ENCODE data around the gene MAP3K5. TPM values are rescaled to one million over a fixed set of nuclear protein-coding genes. Genes with fewer than 3 reads are reported as not detected.
A peak's percentile ranks its signal among the peaks of the same experiment; 100 is the strongest.

Gene MAP3K5
- total RNA-seq, 3 donors from 2014 or later (not counting 1 experiment from before 2014, with no cell fraction given) = 19.7 to 36.7 (median 35.4) TPM

GRCh38 chr6:136720045-136720770 is 72.1 kb downstream of the MAP3K5 start:
- Mint-ChIP-seq H3K4me3 (no peak overlapping the region), H3K9me3 (no peaks in the 10 kb centered on the region), H3K27me3 (ENCODE audit: low read depth in 2 of 2) (no peaks in the 10 kb centered on the region), H3K36me3 (no peaks in the 10 kb centered on the region), H3K4me1 (peaks cover 32 to 49% of the 10 kb centered on the region in 2 donors), H3K27ac (no peak overlapping the region)
- H3K36me3 ChIP-seq (ENCODE audit: control insufficient read depth, insufficient read depth, low read length) = no peaks in the 10 kb centered on the region
- TF ChIP-seq CTCF (IDR thresholded peaks at IDR 0.05) = no peak
- H3K9me3 ChIP-seq (ENCODE audit: control insufficient read depth, insufficient read depth, low read length) = peaks cover 3% of the 10 kb centered on the region
- H3K4me3 ChIP-seq (ENCODE audit: low read length) = no peak overlapping the region
- 71% methylated on average over 10 of the region's 13 CpGs for WGBS (ENCODE audit: insufficient coverage)
- no peaks in the 10 kb centered on the region for H3K27me3 ChIP-seq (ENCODE audit: control insufficient read depth, insufficient read depth, low read length)
- peaks cover 12% of the 10 kb centered on the region for H3K4me1 ChIP-seq (ENCODE audit: control insufficient read depth, insufficient read depth, low read length)
- no peak for ATAC-seq
- peak overlapping the region; percentile 17 for H3K27ac ChIP-seq (ENCODE audit: low read length)
- intact Hi-C loops (cut with micrococcal nuclease) = no loop called here
- peak in 1 of 2 donors; percentile 13 for DNase-seq

GRCh38 chr6:136719280-136720044 is 72.8 kb downstream of the MAP3K5 start:
- no peaks in the 10 kb centered on the region for H3K9me3 Mint-ChIP-seq
- no peak for TF ChIP-seq CTCF (IDR thresholded peaks at IDR 0.05)
- no peaks in the 10 kb centered on the region for H3K36me3 Mint-ChIP-seq
- no peaks in the 10 kb centered on the region for H3K36me3 ChIP-seq (ENCODE audit: control insufficient read depth, insufficient read depth, low read length)
- no peaks in the 10 kb centered on the region for H3K27me3 Mint-ChIP-seq (ENCODE audit: low read depth in 2 of 2)
- peak overlapping the region; percentile 17 for H3K27ac ChIP-seq (ENCODE audit: low read length)
- H3K27ac Mint-ChIP-seq = peak overlapping the region; percentile 2 to 43
- H3K4me1 Mint-ChIP-seq = peaks cover 24 to 42% of the 10 kb centered on the region in 2 donors
- H3K9me3 ChIP-seq (ENCODE audit: control insufficient read depth, insufficient read depth, low read length) = peaks cover 3% of the 10 kb centered on the region
- 22% methylated on average over 1 of the region's 2 CpGs for WGBS (ENCODE audit: insufficient coverage)
- peaks cover 12% of the 10 kb centered on the region for H3K4me1 ChIP-seq (ENCODE audit: control insufficient read depth, insufficient read depth, low read length)
- no peak overlapping the region for H3K4me3 Mint-ChIP-seq
- no peak for DNase-seq
- intact Hi-C loops (cut with micrococcal nuclease) = no loop called here
- no peaks in the 10 kb centered on the region for H3K27me3 ChIP-seq (ENCODE audit: control insufficient read depth, insufficient read depth, low read length)
- no peak for ATAC-seq
- H3K4me3 ChIP-seq (ENCODE audit: low read length) = no peak overlapping the region

GRCh38 chr6:136718476-136718875 is 73.8 kb downstream of the MAP3K5 start:
- no CpG with 5 or more reads among the region's 1 CpG for WGBS (ENCODE audit: insufficient coverage)
- Histone ChIP-seq H3K4me3 (ENCODE audit: low read length) (no peak overlapping the region), H3K4me1 (ENCODE audit: control insufficient read depth, insufficient read depth, low read length) (peaks cover 4% of the 10 kb centered on the region), H3K27me3 (ENCODE audit: control insufficient read depth, insufficient read depth, low read length) (no peaks in the 10 kb centered on the region), H3K27ac (ENCODE audit: low read length) (no peak overlapping the region), H3K36me3 (ENCODE audit: control insufficient read depth, insufficient read depth, low read length) (no peaks in the 10 kb centered on the region), H3K9me3 (ENCODE audit: control insufficient read depth, insufficient read depth, low read length) (peaks cover 3% of the 10 kb centered on the region)
- Mint-ChIP-seq H3K4me3 (no peak overlapping the region), H3K27me3 (ENCODE audit: low read depth in 2 of 2) (no peaks in the 10 kb centered on the region), H3K9me3 (no peaks in the 10 kb centered on the region), H3K27ac (peak overlapping the region in 1 of 2 donors; percentile 43), H3K4me1 (peaks cover 19 to 38% of the 10 kb centered on the region in 2 donors), H3K36me3 (no peaks in the 10 kb centered on the region)
- DNase-seq = no peak
- no peak for ATAC-seq
- TF ChIP-seq CTCF (IDR thresholded peaks at IDR 0.05) = no peak
- intact Hi-C loops (cut with micrococcal nuclease) = no loop called here

All from natural killer cell (primary cell).